Measurements from ENCODE around the gene COLEC11. TPM values are rescaled to one million over a fixed set of nuclear protein-coding genes. Genes with fewer than 3 reads are reported as not detected.

Gene COLEC11
- total and polyA plus RNA-seq, 2 experiments from 2014 or later = 1.3 to 1.5 TPM

DNA sequence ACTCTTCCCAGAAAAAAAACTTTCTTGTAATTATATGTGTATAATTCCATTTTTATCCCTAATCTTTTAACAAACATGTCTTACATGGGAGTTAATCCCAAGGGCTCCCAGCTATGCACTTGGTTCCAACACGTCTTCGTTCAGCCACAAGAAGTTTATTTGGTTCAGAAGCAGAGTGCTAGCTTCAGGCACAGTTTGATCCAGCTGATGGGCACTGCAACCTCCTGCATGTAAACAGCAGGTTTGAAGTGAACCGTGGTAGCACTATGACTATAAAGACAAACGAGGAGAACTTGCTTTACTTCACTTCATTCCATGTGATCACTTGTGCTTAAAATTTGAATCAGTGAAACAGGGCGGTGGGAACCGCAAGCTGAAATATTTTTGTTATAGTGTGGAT is 29.8 kb upstream of the COLEC11 start (continued):
- TF ChIP-seq, protein P1, sequence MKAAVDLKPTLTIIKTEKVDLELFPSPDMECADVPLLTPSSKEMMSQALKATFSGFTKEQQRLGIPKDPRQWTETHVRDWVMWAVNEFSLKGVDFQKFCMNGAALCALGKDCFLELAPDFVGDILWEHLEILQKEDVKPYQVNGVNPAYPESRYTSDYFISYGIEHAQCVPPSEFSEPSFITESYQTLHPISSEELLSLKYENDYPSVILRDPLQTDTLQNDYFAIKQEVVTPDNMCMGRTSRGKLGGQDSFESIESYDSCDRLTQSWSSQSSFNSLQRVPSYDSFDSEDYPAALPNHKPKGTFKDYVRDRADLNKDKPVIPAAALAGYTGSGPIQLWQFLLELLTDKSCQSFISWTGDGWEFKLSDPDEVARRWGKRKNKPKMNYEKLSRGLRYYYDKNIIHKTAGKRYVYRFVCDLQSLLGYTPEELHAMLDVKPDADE (IDR thresholded peaks at IDR 0.05) = no peak
- TF ChIP-seq STAT1 (IDR thresholded peaks at IDR 0.05; ENCODE audit: unreplicated experiment) (no peak), JUNB (IDR thresholded peaks at IDR 0.05; ENCODE audit: unreplicated experiment) (no peak), POLR2AphosphoS5 (IDR thresholded peaks at IDR 0.05; ENCODE audit: low read depth) (no peak), CREB1 (CRISPR knock-in tag; IDR thresholded peaks at IDR 0.05; ENCODE audit: low read depth) (no peak), ZNF114 (CRISPR knock-in tag; IDR thresholded peaks at IDR 0.05) (no peak)
- TF ChIP-seq, protein P2, sequence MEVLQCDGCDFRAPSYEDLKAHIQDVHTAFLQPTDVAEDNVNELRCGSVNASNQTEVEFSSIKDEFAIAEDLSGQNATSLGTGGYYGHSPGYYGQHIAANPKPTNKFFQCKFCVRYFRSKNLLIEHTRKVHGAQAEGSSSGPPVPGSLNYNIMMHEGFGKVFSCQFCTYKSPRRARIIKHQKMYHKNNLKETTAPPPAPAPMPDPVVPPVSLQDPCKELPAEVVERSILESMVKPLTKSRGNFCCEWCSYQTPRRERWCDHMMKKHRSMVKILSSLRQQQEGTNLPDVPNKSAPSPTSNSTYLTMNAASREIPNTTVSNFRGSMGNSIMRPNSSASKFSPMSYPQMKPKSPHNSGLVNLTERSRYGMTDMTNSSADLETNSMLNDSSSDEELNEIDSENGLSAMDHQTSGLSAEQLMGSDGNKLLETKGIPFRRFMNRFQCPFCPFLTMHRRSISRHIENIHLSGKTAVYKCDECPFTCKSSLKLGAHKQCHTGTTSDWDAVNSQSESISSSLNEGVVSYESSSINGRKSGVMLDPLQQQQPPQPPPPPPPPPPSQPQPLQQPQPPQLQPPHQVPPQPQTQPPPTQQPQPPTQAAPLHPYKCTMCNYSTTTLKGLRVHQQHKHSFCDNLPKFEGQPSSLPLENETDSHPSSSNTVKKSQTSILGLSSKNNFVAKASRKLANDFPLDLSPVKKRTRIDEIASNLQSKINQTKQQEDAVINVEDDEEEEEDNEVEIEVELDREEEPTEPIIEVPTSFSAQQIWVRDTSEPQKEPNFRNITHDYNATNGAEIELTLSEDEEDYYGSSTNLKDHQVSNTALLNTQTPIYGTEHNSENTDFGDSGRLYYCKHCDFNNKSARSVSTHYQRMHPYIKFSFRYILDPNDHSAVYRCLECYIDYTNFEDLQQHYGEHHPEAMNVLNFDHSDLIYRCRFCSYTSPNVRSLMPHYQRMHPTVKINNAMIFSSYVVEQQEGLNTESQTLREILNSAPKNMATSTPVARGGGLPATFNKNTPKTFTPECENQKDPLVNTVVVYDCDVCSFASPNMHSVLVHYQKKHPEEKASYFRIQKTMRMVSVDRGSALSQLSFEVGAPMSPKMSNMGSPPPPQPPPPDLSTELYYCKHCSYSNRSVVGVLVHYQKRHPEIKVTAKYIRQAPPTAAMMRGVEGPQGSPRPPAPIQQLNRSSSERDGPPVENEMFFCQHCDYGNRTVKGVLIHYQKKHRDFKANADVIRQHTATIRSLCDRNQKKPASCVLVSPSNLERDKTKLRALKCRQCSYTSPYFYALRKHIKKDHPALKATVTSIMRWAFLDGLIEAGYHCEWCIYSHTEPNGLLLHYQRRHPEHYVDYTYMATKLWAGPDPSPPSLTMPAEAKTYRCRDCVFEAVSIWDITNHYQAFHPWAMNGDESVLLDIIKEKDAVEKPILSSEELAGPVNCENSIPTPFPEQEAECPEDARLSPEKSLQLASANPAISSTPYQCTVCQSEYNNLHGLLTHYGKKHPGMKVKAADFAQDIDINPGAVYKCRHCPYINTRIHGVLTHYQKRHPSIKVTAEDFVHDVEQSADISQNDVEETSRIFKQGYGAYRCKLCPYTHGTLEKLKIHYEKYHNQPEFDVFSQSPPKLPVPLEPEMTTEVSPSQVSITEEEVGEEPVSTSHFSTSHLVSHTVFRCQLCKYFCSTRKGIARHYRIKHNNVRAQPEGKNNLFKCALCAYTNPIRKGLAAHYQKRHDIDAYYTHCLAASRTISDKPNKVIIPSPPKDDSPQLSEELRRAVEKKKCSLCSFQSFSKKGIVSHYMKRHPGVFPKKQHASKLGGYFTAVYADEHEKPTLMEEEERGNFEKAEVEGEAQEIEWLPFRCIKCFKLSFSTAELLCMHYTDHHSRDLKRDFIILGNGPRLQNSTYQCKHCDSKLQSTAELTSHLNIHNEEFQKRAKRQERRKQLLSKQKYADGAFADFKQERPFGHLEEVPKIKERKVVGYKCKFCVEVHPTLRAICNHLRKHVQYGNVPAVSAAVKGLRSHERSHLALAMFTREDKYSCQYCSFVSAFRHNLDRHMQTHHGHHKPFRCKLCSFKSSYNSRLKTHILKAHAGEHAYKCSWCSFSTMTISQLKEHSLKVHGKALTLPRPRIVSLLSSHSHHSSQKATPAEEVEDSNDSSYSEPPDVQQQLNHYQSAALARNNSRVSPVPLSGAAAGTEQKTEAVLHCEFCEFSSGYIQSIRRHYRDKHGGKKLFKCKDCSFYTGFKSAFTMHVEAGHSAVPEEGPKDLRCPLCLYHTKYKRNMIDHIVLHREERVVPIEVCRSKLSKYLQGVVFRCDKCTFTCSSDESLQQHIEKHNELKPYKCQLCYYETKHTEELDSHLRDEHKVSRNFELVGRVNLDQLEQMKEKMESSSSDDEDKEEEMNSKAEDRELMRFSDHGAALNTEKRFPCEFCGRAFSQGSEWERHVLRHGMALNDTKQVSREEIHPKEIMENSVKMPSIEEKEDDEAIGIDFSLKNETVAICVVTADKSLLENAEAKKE (CRISPR knock-in tag; IDR thresholded peaks at IDR 0.05) = no peak

DNA sequence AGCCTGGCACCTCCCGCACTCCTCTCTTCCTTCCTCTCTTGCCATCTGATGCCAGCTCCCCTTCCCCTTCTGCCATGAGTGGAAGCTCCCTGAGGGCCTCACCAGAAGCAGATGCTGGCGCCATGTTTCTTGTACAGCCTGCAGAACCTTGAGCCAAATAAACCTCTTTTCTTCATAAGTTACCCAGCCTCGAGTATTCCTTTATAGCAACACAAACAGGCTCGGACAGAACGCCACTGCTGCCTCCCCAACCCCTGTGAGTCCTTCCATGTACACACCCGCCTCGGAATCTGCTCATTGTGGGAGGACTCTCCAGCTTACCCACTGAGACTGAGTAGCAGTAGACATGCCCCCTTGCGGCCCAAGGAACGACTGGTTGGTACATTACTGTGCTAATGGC is 28.1 kb upstream of the COLEC11 start:
- H3K4me1 ChIP-seq (ENCODE audit: insufficient read depth) = no peaks in the 10 kb centered on the region
- no peak for ATAC-seq
- DNase-seq (ENCODE audit: low spot score) = no peak
- no peak overlapping the region for H3K27ac ChIP-seq (ENCODE audit: low read depth)
- peaks cover 2% of the 10 kb centered on the region; the same call in 1 of the 3 replicates for H3K4me1 Mint-ChIP-seq
- H3K27ac Mint-ChIP-seq = no peak overlapping the region
- peaks cover 8% of the 10 kb centered on the region for H3K36me3 Mint-ChIP-seq (ENCODE audit: low read depth)
- H3K27me3 ChIP-seq (ENCODE audit: insufficient read depth) = no peaks in the 10 kb centered on the region
- peaks cover 5% of the 10 kb centered on the region for H3K27me3 Mint-ChIP-seq (ENCODE audit: insufficient read depth, low read depth, poor library complexity)
- H3K79me2 ChIP-seq (replicated peaks; ENCODE audit: insufficient read depth) = no peaks in the 10 kb centered on the region
- no peaks in the 10 kb centered on the region for H3K9me3 Mint-ChIP-seq
- no peaks in the 10 kb centered on the region for H3K9me2 ChIP-seq (ENCODE audit: insufficient read depth)
- no peaks in the 10 kb centered on the region; the same call in 1 of the 2 replicates for H4K20me1 ChIP-seq (replicated peaks; ENCODE audit: insufficient read depth)
- H3K4me3 Mint-ChIP-seq = no peak overlapping the region
- no peak overlapping the region for H2AFZ ChIP-seq
- H3K4me3 ChIP-seq = no peak overlapping the region
- no peak overlapping the region for H3K4me2 ChIP-seq
- H3K36me3 ChIP-seq (ENCODE audit: insufficient read depth) = no peaks in the 10 kb centered on the region
- H3F3A ChIP-seq (replicated peaks; ENCODE audit: low read depth) = no peaks in the 10 kb centered on the region
- TF ChIP-seq NANOG (IDR thresholded peaks at IDR 0.05; ENCODE audit: borderline replicate concordance) = no peak
- TF ChIP-seq, protein P2 (CRISPR knock-in tag; IDR thresholded peaks at IDR 0.05) = no peak
- TF ChIP-seq STAT1 (IDR thresholded peaks at IDR 0.05; ENCODE audit: unreplicated experiment) = no peak

All from GM23338 (cell line).